WTC11 (cell line): ENCODE results near the gene CEP85. TPM values are rescaled to one million over a fixed set of nuclear protein-coding genes. Genes with fewer than 3 reads are reported as not detected.

Source experiments
- ATAC-seq: fragments of 200-7000 bp; cut with Tn5 transposase; 2 replicates; pipeline ENCODE4 v1.10.0; 2021; ENCODE audit warnings: mild to moderate bottlenecking, moderate library complexity
- CTCF ChIA-PET: fragments of 300-600 bp; sonication (Branson Sonifier 250); formaldehyde crosslinking; loops from one replicate; lab custom pipeline; 2021; ENCODE audit warnings: antibody characterized with exemption; lab: Charles Lee
- POLR2A ChIA-PET: fragments of 350-600 bp; sonication (Branson Sonifier 250); formaldehyde crosslinking; loops from one replicate; lab custom pipeline; 2021; ENCODE audit warnings: antibody characterized with exemption; lab: Charles Lee
- DNase-seq: peaks from one replicate; pipeline ENCODE4 v3.0.0; 2021; ENCODE audit warnings: low spot score
- H3K27ac Mint-ChIP-seq: 2 replicates; pipeline ENCODE4 v1.8.0; 2021; ENCODE audit warnings: mixed read lengths
- H3K27me3 Mint-ChIP-seq: 2 replicates; pipeline ENCODE4 v1.8.0; 2021; ENCODE audit warnings: low read depth, mild to moderate bottlenecking, moderate library complexity, mixed read lengths
- H3K36me3 Mint-ChIP-seq: 2 replicates; pipeline ENCODE4 v1.8.0; 2021; ENCODE audit warnings: mixed read lengths
- H3K4me1 Mint-ChIP-seq: 2 replicates; pipeline ENCODE4 v1.8.0; 2022; ENCODE audit warnings: mixed read lengths
- H3K4me3 Mint-ChIP-seq: 2 replicates; pipeline ENCODE4 v1.8.0; 2021; ENCODE audit warnings: mild to moderate bottlenecking, moderate library complexity, mixed read lengths
- H3K9me3 Mint-ChIP-seq: 2 replicates; pipeline ENCODE4 v1.8.0; 2021; ENCODE audit warnings: mixed read lengths
- ARID4B ChIP-seq: sonication (generic); formaldehyde crosslinking; IDR thresholded peaks from 2 replicates; pipeline ENCODE4 v1.8.0; 2023; ENCODE audit warnings: missing genetic modification reagents, mild to moderate bottlenecking, borderline replicate concordance
- CBFB ChIP-seq: sonication (generic); formaldehyde crosslinking; IDR thresholded peaks from 2 replicates; pipeline ENCODE4 v1.8.1; 2022; ENCODE audit warnings: mild to moderate bottlenecking, low read depth, missing genetic modification reagents
- CREM ChIP-seq: sonication (generic); formaldehyde crosslinking; IDR thresholded peaks from 2 replicates; pipeline ENCODE4 v1.8.1; 2022; ENCODE audit warnings: mild to moderate bottlenecking, missing genetic modification reagents, moderate library complexity
- E2F5 ChIP-seq: sonication (generic); formaldehyde crosslinking; IDR thresholded peaks from 2 replicates; pipeline ENCODE4 v1.8.1; 2022; ENCODE audit warnings: mild to moderate bottlenecking, moderate library complexity, missing genetic modification reagents
- ELF4 ChIP-seq: sonication (generic); formaldehyde crosslinking; IDR thresholded peaks from 2 replicates; pipeline ENCODE4 v1.8.1; 2022; ENCODE audit warnings: low read depth, mild to moderate bottlenecking, moderate library complexity, missing genetic modification reagents
- EMX1 ChIP-seq: fragments of 250-450 bp; sonication (Bioruptor Pico); IDR thresholded peaks from 2 replicates; pipeline ENCODE4 v1.8.0; 2021; ENCODE audit warnings: mild to moderate bottlenecking
- FOXP4 ChIP-seq: sonication (generic); formaldehyde crosslinking; IDR thresholded peaks from 2 replicates; pipeline ENCODE4 v1.8.0; 2022; ENCODE audit warnings: mild to moderate bottlenecking, missing genetic modification reagents
- GABPB1 ChIP-seq: sonication (generic); formaldehyde crosslinking; IDR thresholded peaks from 2 replicates; pipeline ENCODE4 v1.8.1; 2023; ENCODE audit warnings: mild to moderate bottlenecking, missing genetic modification reagents
- NFE2L1 ChIP-seq: sonication (generic); formaldehyde crosslinking; IDR thresholded peaks from 2 replicates; pipeline ENCODE4 v1.8.1; 2023; ENCODE audit warnings: missing genetic modification reagents
- NR1H2 ChIP-seq: sonication (generic); formaldehyde crosslinking; IDR thresholded peaks from 2 replicates; pipeline ENCODE4 v1.9.0; 2021; ENCODE audit warnings: mild to moderate bottlenecking, moderate library complexity, missing genetic modification reagents
- ZNF121 ChIP-seq: sonication (generic); formaldehyde crosslinking; IDR thresholded peaks from 2 replicates; pipeline ENCODE4 v1.8.0; 2023; ENCODE audit warnings: missing genetic modification reagents
- ZNF219 ChIP-seq: sonication (generic); formaldehyde crosslinking; IDR thresholded peaks from 2 replicates; pipeline ENCODE4 v1.8.0; 2023; ENCODE audit warnings: missing genetic modification reagents, mild to moderate bottlenecking, borderline replicate concordance
- ZNF423 ChIP-seq: fragments of 250-450 bp; sonication (Bioruptor Pico); IDR thresholded peaks from 2 replicates; pipeline ENCODE4 v2.1.2; 2022; ENCODE audit warnings: mild to moderate bottlenecking, moderate library complexity
- ZNF425 ChIP-seq: fragments of 250-450 bp; sonication (Bioruptor Pico); conservative IDR thresholded peaks from 2 replicates; pipeline ENCODE4 v1.9.0; 2021; ENCODE audit warnings: mild to moderate bottlenecking
- total RNA-seq: library from RNA; stranded (reverse); gene quantifications from 3 replicates; pipeline ENCODE4 v1.2.3, GENCODE V29; 2021
- TF ChIP-seq, protein P1 (sequence below): sonication (generic); formaldehyde crosslinking; IDR thresholded peaks from 2 replicates; pipeline ENCODE4 v1.8.1; 2023; ENCODE audit warnings: mild to moderate bottlenecking, missing genetic modification reagents, borderline replicate concordance
- TF ChIP-seq, protein P2 (sequence below): fragments of 250-450 bp; sonication (Bioruptor Pico); IDR thresholded peaks from 2 replicates; pipeline ENCODE4 v1.9.0; 2021; ENCODE audit warnings: mild to moderate bottlenecking

The CEP85 gene
- total RNA-seq, 1 experiment from 2014 or later = 40.8 TPM

GRCh38 chr1:26317146-26317545 is 83.1 kb downstream of the CEP85 start:
- no peak for ATAC-seq
- ChIA-PET CTCF (interaction anchor here (1.0 to 11.1 kb wide), 7 partner anchors 33 to 127 kb away, joined by 3 to 306 read pairs (median 8); partner anchors contain the start of genes CATSPER4, CEP85 and SH3BGRL3), POLR2A (interaction anchor here (0.8 to 1.3 kb wide), 2 partner anchors 35 to 83 kb away, joined by 3 to 5 read pairs; partner anchors contain the start of gene CEP85)
- peaks cover 33% of the 10 kb centered on the region for H3K4me1 Mint-ChIP-seq
- peaks cover 13% of the 10 kb centered on the region; the same call in 1 of the 2 replicates for H3K27me3 Mint-ChIP-seq
- peak overlapping the region; percentile 78 for H3K27ac Mint-ChIP-seq
- TF ChIP-seq CREM (CRISPR knock-in tag) (no peak), ZNF425 (CRISPR knock-in tag) (no peak), FOXP4 (CRISPR knock-in tag) (no peak), E2F5 (CRISPR knock-in tag) (no peak)
- H3K4me3 Mint-ChIP-seq = no peak overlapping the region
- DNase-seq = no peak
- peaks cover 3% of the 10 kb centered on the region for H3K36me3 Mint-ChIP-seq
- no peaks in the 10 kb centered on the region for H3K9me3 Mint-ChIP-seq

GRCh38 chr1:26317612-26318337 is 83.8 kb downstream of the CEP85 start, which contains the start of gene CD52:
CD52 (plus strand) TSS chr1:26317958; CDS start chr1:26318018, 60 bp downstream.
- no peak within 1 kb of the TSS for H3K4me3 Mint-ChIP-seq
- peaks cover 33% of the 10 kb centered on the region for H3K4me1 Mint-ChIP-seq
- ChIA-PET CTCF (interaction anchor here (0.5 to 11.1 kb wide), 12 partner anchors 27 to 127 kb away, joined by 3 to 306 read pairs (median 7); partner anchors contain the start of genes CATSPER4, CEP85, LIN28A and SH3BGRL3), POLR2A (interaction anchor here (0.6 to 1.3 kb wide), 3 partner anchors 36 to 102 kb away, joined by 3 to 5 read pairs (median 4); partner anchors contain the start of gene CEP85)
- DNase-seq (peak; percentile 45), ATAC-seq (peak; percentile 84)
- H3K36me3 Mint-ChIP-seq = peaks cover 6% of the 10 kb centered on the region
- H3K27me3 Mint-ChIP-seq = peaks cover 13% of the 10 kb centered on the region; the same call in 1 of the 2 replicates
- peak within 1 kb of the TSS; percentile 78 for H3K27ac Mint-ChIP-seq
- no peaks in the 10 kb centered on the region for H3K9me3 Mint-ChIP-seq
- TF ChIP-seq NR1H2 (CRISPR knock-in tag) (no peak), E2F5 (CRISPR knock-in tag) (no peak), EMX1 (CRISPR knock-in tag) (no peak), ELF4 (no peak), NFE2L1 (CRISPR knock-in tag) (no peak), ZNF121 (CRISPR knock-in tag) (no peak), ZNF423 (CRISPR knock-in tag) (no peak), ZNF219 (CRISPR knock-in tag) (no peak), GABPB1 (CRISPR knock-in tag) (no peak), CBFB (CRISPR knock-in tag) (no peak), ARID4B (CRISPR knock-in tag) (no peak)
- TF ChIP-seq, protein P1, sequence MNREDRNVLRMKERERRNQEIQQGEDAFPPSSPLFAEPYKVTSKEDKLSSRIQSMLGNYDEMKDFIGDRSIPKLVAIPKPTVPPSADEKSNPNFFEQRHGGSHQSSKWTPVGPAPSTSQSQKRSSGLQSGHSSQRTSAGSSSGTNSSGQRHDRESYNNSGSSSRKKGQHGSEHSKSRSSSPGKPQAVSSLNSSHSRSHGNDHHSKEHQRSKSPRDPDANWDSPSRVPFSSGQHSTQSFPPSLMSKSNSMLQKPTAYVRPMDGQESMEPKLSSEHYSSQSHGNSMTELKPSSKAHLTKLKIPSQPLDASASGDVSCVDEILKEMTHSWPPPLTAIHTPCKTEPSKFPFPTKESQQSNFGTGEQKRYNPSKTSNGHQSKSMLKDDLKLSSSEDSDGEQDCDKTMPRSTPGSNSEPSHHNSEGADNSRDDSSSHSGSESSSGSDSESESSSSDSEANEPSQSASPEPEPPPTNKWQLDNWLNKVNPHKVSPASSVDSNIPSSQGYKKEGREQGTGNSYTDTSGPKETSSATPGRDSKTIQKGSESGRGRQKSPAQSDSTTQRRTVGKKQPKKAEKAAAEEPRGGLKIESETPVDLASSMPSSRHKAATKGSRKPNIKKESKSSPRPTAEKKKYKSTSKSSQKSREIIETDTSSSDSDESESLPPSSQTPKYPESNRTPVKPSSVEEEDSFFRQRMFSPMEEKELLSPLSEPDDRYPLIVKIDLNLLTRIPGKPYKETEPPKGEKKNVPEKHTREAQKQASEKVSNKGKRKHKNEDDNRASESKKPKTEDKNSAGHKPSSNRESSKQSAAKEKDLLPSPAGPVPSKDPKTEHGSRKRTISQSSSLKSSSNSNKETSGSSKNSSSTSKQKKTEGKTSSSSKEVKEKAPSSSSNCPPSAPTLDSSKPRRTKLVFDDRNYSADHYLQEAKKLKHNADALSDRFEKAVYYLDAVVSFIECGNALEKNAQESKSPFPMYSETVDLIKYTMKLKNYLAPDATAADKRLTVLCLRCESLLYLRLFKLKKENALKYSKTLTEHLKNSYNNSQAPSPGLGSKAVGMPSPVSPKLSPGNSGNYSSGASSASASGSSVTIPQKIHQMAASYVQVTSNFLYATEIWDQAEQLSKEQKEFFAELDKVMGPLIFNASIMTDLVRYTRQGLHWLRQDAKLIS = no peak
- TF ChIP-seq, protein P2, sequence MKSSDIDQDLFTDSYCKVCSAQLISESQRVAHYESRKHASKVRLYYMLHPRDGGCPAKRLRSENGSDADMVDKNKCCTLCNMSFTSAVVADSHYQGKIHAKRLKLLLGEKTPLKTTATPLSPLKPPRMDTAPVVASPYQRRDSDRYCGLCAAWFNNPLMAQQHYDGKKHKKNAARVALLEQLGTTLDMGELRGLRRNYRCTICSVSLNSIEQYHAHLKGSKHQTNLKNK (CRISPR knock-in tag) = no peak
